ENCODE data around the gene COL18A1. TPM values are rescaled to one million over a fixed set of nuclear protein-coding genes. Genes with fewer than 3 reads are reported as not detected.
A peak's percentile ranks its signal among the peaks of the same experiment; 100 is the strongest.

COL18A1 gene
- total and polyA plus RNA-seq, 4 donors, result 44.9 to 308 (median 232) TPM

GRCh38 chr21:45458281-45459170, 53.6 kb downstream of the COL18A1 start:
- Histone ChIP-seq H3K9me3 (ENCODE audit: control insufficient read depth in 4 of 4, low read length in 3 of 4) (no peaks in the 10 kb centered on the region), H3K4me3 (ENCODE audit: low read depth in 1 of 3, low read length in 3 of 3) (peak overlapping the region; percentile 41 to 90 (median 84)), H3K9ac (ENCODE audit: low read depth in 1 of 2, low read length in 2 of 2) (peak overlapping the region; percentile 14 to 16), H3K4me1 (ENCODE audit: control insufficient read depth in 4 of 4, insufficient read depth in 4 of 4, low read length in 3 of 4) (peaks cover 26 to 83% (median 72%) of the 10 kb centered on the region in 4 donors), H3K27ac (ENCODE audit: low read depth in 1 of 2, low read length in 2 of 2) (peak overlapping the region in 1 of 2 donors; percentile 64), H3K27me3 (ENCODE audit: control insufficient read depth in 4 of 4, insufficient read depth in 4 of 4, low read length in 3 of 4) (no peaks in the 10 kb centered on the region), H3K36me3 (ENCODE audit: control insufficient read depth in 4 of 4, insufficient read depth in 3 of 4, low read depth in 1 of 4, low read length in 3 of 4) (peaks cover 0 to 5% (median 1%) of the 10 kb centered on the region in 4 donors)
- no peak for TF ChIP-seq JUND (IDR thresholded peaks at IDR 0.05)
- TF ChIP-seq FOXA1 (IDR thresholded peaks at IDR 0.05), result no peak
- no peak for TF ChIP-seq FOXA2 (IDR thresholded peaks at IDR 0.05)
- no peak for TF ChIP-seq CTCF (IDR thresholded peaks at IDR 0.05; ENCODE audit: low read depth, low read length, missing input control)
- TF ChIP-seq EGR1 (IDR thresholded peaks at IDR 0.05; ENCODE audit: low read depth in 2 of 2), result no peak
- no peak for TF ChIP-seq MAX (IDR thresholded peaks at IDR 0.05)
- no peak for TF ChIP-seq HNF4A (conservative IDR thresholded peaks at IDR 0.05)
- TF ChIP-seq NR2F2 (IDR thresholded peaks at IDR 0.05), result no peak
- TF ChIP-seq GABPA (IDR thresholded peaks at IDR 0.05 in 1 of 2, conservative IDR thresholded peaks at IDR 0.05 in 1 of 2), result no peak
- TF ChIP-seq REST (IDR thresholded peaks at IDR 0.05), result no peak
- TF ChIP-seq ZBTB33 (IDR thresholded peaks at IDR 0.05), result no peak
- no peak for TF ChIP-seq RXRA (IDR thresholded peaks at IDR 0.05)
- TF ChIP-seq TAF1 (conservative IDR thresholded peaks at IDR 0.05), result no peak
- TF ChIP-seq ATF3 (IDR thresholded peaks at IDR 0.05), result no peak
- TF ChIP-seq YY1 (IDR thresholded peaks at IDR 0.05), result no peak
- TF ChIP-seq SP1 (IDR thresholded peaks at IDR 0.05), result no peak
- TF ChIP-seq RAD21 (IDR thresholded peaks at IDR 0.05), result no peak
- no peak for TF ChIP-seq HNF4G (IDR thresholded peaks at IDR 0.05)
- DNase-seq (ENCODE audit: low spot score), result no peak
- 41% methylated on average over 30 of the region's 30 CpGs for WGBS

Measured in liver (tissue), 9 donors.